Limb (tissue), 2 donors: ENCODE measurements around the gene PTMA.
"Not testable (repeated sequence)": the region's sequence is repeated elsewhere in the genome, so short reads cannot be mapped to it uniquely, and the experiment has no call there.

ENCODE experiments used
- DNase-seq, 2 donors: peaks; one replicate each; pipeline ENCODE4 v3.0.0-alpha.2; 2016; ENCODE audit errors: extremely low spot score in 2 of 2

PTMA gene

GRCh38 chr2:231715988-231716616 is 7.8 kb downstream of the PTMA start:
- peak in 1 of 2 donors; percentile 34 for DNase-seq

DNA sequence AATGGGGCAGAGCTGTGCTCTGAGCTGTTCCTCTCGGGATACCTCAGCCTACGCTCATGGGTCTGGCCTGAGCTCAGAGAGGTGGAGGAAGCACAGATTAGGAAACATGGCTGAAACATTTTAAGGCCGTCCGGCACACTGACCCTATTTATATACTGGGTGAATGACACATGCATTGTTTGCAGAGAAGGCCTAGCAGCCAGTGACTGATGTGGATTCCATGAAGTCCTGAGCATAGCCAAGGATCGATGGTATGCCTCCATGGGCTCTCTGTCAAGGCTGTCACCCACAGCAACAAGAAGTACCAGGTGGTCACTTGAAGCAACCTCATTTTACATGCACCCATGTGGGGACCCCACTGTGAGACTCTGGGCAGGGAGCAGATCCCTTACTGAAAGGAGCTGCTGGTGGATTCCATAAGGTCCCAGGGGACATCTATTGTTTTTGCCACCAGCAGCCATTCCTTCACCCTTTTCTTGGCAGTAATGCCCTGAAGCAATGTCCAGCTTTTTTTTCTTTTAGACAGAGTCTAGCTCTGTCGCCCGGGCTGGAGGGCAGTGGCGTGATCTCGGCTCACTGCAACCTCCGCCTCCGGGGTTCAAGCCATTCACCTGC is 8.4 kb downstream of the PTMA start:
- no peak for DNase-seq

GRCh38 chr2:231717281-231718171 is 9.2 kb downstream of the PTMA start:
- DNase-seq, result peak in 1 of 2 donors; percentile 12

DNA sequence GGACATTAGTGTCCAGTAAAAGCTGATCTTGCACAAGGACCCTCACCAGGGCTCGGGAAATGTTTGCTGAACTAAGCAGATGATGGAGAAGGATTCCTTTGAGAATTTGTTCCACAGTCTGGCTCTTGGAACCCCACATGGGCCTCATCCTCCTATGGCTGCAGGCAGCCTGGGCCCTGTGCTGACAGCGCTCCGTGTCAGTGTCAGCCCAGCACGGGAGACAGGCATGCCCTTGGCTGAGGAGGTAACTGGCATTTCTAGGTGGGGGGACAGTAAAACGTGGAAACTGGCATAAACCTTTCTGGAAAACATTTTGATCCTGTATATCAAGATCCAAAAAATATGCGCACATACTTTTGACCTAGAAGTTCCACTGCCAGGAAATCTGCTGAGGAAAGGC is 10.5 kb downstream of the PTMA start:
- no peak for DNase-seq

- no peak for DNase-seq
Measured at GRCh38 chr2:231720292-231720986, 12.1 kb downstream of the PTMA start.

DNA sequence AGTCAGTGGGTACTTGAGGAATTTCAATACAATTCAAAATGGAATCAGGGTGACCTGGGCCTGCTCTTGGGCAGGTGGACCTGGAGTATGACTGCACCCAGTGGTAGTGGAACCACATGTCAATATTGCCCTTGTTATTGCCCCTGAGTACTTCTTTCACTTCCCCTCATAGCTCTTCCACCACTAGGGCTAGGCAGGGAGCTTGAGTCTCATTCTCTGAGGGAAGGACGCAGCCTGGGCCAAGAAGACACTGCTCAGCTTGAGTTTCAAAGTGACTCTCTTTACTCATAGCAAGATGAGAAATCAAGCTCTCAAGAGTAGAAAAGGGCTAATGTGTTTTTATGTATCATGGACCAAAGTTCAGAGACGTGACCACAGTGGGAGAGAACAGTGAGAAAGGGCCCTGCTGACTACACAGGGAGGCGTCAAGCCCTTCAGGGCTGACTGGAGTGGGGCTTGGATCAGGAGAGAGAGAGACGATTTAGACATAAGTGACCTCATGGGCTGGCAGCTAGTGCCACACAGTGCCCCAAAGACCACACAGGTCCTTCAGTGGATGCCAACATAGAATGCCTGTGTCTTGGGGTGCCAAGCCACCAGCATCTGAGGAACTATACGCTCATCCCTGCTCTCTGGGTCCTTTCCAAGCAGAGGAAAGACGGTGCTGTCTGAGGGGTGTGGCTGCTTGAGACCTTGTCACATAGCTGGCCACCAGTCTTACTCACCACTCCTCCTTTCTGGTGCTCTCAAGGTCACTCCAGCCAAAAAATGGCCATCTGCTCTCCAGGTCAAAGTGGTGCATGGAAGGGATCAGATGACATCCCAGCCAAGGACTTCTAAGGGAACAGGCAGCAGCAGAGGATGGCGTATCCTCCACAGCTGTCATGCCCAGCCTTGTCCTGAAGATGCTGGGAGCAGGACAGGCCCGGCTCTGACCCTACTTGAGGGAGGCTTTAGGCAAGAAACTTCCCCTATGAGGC is 13.0 kb downstream of the PTMA start:
- no peak for DNase-seq

- no peak for DNase-seq
Measured at GRCh38 chr2:231722721-231723307, 14.5 kb downstream of the PTMA start.

DNA sequence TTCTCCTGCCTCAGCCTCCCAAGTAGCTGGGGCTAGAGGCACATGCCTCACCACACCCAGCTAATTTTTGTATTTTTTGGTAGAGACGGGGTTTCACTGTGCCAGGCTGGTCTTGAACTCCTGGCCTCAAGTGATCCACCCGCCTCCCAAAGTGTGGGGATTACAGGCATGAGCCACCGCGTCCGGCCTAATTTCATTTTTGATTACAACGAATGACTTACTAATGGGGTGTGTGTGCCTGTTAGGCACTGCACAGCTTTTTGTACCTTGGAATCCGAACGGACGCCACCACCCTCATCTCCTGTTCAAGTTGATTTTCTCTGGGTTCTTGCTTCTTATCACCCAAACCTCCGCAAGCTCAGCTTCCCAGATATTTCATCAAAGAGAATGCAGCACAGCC is 17.2 kb downstream of the PTMA start:
- DNase-seq, result no peak

DNA sequence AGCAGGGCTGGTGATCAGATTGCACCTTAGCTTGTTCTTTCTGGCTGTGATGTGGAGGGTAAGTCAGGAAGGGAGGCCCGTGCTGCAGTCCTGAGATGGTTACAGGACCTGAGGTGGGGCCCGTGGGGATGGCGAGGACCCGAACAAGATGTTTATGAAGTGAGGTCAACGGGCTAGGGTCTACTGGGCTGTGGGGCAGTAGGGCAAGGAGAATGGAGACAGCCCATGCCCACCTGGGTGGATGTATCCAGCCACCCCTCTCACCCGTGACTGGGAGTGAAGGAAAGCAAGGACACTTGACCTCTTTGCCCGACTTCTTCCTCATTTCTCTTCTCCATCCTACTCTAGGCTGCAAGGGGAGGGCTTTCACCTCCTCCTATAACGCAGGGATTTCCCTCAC is 18.0 kb downstream of the PTMA start:
- DNase-seq, result no peak

GRCh38 chr2:231727621-231728020 is 19.3 kb downstream of the PTMA start:
- DNase-seq, result no peak

GRCh38 chr2:231732604-231733003 is 24.3 kb downstream of the PTMA start:
- DNase-seq, result no peak

DNA sequence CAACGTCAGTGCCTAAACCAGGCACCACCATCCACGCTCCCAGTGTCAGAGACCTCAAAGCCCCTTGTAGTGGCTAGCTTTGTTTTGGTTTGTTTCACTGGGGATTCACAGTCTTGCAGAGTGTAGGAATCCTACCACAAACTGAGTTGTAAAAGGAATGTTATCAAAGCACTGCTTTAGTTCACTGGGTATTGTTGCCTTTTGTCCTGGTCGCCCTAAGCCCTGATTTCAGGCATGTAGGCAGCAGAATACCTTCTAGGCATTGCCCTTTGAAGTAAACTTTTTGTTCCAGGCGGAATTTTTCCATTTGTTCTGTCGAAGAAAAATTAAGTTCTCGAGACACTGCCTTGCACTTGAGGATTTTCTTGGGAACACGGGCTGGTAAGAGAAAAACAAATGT is 29.4 kb downstream of the PTMA start:
- no peak for DNase-seq

DNA sequence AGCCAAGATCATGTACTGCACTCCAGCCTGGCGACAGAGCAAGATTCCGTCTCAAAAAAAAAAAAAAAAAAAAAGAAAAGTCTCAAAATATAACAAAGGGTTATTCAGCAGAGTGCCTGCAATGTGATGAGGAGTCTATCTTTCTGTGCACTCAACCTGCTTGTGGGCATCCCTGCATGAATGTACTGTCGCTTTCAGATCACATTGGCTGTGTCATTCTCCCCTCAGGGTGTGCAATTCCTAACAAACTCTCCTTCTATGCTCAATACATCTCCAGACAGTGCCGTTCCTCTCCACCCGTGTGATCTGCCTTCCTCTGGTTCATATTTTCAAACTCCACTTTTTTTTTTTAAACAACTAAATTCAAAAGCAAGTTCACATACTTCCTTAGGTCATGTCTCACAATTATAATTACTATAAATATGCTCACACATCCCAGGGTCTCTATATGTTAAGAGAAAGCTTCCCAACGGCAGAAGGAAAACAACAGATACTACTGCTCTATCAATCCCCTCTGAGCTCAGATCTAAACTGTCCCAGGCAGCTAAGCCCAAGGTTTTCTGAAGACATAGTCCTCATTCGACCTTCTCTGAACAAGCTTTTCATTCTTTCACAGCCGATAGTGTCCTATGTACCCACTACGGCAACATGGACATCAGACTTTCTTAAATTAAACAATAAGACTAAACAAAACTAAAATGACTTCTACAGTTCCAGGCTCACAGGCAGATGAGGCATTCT is 35.2 kb downstream of the PTMA start:
- no peak for DNase-seq

DNA sequence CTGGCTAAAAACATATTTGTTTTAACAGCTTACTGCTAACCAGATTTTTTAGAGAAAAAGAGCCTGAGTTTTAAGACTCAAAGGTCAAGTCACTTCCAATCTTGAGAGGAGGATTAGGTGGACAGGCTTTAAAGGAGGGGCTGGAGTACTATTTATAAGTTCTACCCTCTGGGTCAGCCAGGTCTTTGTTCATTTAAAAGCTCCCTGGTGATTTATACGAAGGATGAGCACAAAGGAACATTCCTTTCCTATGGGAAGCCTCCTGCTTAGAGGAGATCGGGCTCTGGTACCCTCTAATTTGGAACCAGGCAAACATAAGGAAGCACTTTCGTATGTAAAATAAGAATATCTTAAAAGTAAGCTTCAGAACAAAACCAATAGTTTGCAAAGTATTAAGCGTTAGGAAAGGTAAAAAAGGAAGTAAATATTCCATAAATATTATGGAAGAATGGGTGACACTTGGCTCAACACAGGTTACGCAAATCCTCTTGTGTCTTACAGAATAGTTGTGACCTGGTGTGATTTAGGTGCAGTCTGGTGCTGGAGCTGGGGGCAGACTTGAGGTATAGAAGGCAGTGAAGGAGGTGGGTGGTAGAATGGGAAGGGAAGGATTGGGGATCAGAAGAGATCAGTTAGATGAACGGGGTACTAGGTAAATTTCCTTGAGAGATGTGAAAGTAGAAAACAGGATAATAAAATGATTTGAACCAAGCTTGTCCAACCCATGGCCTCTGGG is 37.1 kb downstream of the PTMA start:
- DNase-seq, result no peak

- DNase-seq, result not testable (repeated sequence)
Measured at GRCh38 chr2:231748153-231748896, 40.0 kb downstream of the PTMA start.

DNA sequence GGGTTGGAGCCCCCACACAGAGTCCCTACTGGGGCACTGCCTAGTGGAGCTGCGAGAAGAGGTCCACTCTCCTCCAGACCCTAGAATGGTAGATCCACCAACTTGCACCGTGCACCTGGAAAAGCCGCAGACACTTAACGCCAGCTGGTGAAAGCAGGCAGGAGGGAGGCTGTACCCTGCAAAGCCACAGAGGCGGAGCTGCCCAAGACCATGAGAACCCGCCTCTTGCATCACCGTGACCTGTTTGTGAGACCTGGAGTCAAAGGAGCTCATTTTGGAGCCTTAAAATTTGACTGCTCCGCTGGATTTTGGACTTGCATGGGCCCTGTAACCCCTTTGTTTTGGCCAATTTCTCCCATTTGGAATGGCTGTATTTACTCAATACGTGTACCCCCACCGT is 40.7 kb downstream of the PTMA start:
- not testable (repeated sequence) for DNase-seq

DNA sequence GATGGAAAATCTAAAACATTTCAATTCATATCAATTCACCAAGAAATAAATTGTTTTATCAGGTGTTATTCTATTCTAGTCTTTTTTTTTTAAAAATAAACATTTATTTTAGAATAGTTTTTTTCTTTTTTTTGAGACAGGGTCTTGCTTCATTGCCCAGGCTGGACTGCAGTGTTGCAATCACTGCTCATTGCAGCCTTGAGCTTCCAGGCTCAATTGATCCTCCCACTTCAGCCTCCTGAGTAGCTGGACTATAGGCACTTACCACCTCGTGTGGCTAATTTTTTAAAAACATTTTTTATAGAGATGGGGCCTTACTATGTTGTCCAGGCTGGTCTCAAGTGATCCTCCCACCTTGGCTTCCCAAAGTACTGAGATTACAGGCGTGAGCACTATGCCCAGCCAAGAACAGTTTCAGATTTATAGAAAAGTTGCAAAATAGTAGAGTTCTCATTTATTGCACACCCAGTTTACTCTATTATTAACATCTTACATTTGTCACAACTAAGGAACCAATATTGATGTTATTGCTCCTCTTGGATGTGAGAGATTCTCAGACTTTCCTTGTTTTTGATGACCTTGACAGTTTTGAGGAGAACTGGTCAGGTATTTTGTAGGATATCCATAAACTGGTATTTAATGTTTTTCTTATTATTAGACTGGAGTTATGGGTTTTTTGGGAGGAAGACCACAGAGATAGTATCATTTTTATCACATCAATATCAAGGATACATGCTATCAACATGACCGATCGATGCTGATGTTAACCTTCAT is 42.9 kb downstream of the PTMA start:
- no peak for DNase-seq
